Activated T-helper 2 cell treated with anti-CD3 and anti-CD28 coated beads, Interferon-gamma antibody, Interleukin-2, Interleukin-4, amounts not matched to agents 10 μg/mL and 5 μg/mL and 100 μg/mL, durations not matched to agents 14 hours and 24 hours and 36 hours (primary cell): ENCODE data around the gene CMTM3. TPM values are rescaled to one million over a fixed set of nuclear protein-coding genes. Genes with fewer than 3 reads are reported as not detected.
"Not testable (repeated sequence)": the region's sequence is repeated elsewhere in the genome, so short reads cannot be mapped to it uniquely, and the experiment has no call there.

Source experiments
- DNase-seq: peaks from one replicate; pipeline ENCODE4 v3.0.0; 2021; ENCODE audit warnings: low spot score
- H3K27ac Mint-ChIP-seq: one replicate; pipeline ENCODE4 v1.8.0; 2021; ENCODE audit warnings: mixed read lengths
- H3K27me3 Mint-ChIP-seq: one replicate; pipeline ENCODE4 v1.8.0; 2021; ENCODE audit warnings: low read depth, mixed read lengths
- H3K36me3 Mint-ChIP-seq: one replicate; pipeline ENCODE4 v1.8.0; 2021; ENCODE audit warnings: low read depth, mixed read lengths
- H3K4me1 Mint-ChIP-seq: one replicate; pipeline ENCODE4 v1.8.0; 2021; ENCODE audit warnings: low read depth, mixed read lengths
- H3K4me3 Mint-ChIP-seq: one replicate; pipeline ENCODE4 v1.8.0; 2021; ENCODE audit warnings: low read depth, mild to moderate bottlenecking, moderate library complexity, mixed read lengths
- H3K9me3 Mint-ChIP-seq: one replicate; pipeline ENCODE4 v1.8.0; 2021; ENCODE audit warnings: mixed read lengths
- intact Hi-C: fragments of 100-400 bp; cut with micrococcal nuclease; formaldehyde crosslinking; loops from one replicate; pipeline ENCODE4 v1.15.1; 2023
- total RNA-seq: library from RNA; stranded (reverse); gene quantifications from 2 replicates; pipeline ENCODE4 v1.2.3, GENCODE V29; 2022

CMTM3 gene
- total RNA-seq, 1 donor from 2014 or later = 96.4 TPM

GRCh38 chr16:66652661-66653360, 48.3 kb downstream of the CMTM3 start:
- peaks cover 12% of the 10 kb centered on the region for H3K27me3 Mint-ChIP-seq
- H3K4me3 Mint-ChIP-seq = no peak overlapping the region
- no peaks in the 10 kb centered on the region for H3K9me3 Mint-ChIP-seq
- no peaks in the 10 kb centered on the region for H3K36me3 Mint-ChIP-seq
- DNase-seq = no peak
- peaks cover 17% of the 10 kb centered on the region for H3K4me1 Mint-ChIP-seq
- no peak overlapping the region for H3K27ac Mint-ChIP-seq
- intact Hi-C loops = no loop called here

GRCh38 chr16:66653581-66654350, 49.3 kb downstream of the CMTM3 start:
- Mint-ChIP-seq H3K9me3 (no peaks in the 10 kb centered on the region), H3K27me3 (peaks cover 12% of the 10 kb centered on the region), H3K36me3 (no peaks in the 10 kb centered on the region), H3K27ac (no peak overlapping the region), H3K4me1 (peaks cover 17% of the 10 kb centered on the region), H3K4me3 (no peak overlapping the region)
- no peak for DNase-seq
- intact Hi-C loops = no loop called here

GRCh38 chr16:66656547-66656946, 52.0 kb downstream of the CMTM3 start:
- Mint-ChIP-seq H3K27ac (no peak overlapping the region), H3K36me3 (no peaks in the 10 kb centered on the region), H3K4me1 (peaks cover 7% of the 10 kb centered on the region), H3K27me3 (peaks cover 23% of the 10 kb centered on the region), H3K9me3 (no peaks in the 10 kb centered on the region), H3K4me3 (no peak overlapping the region)
- intact Hi-C loops = no loop called here
- no peak for DNase-seq

GRCh38 chr16:66658143-66658859, 53.8 kb downstream of the CMTM3 start:
- no peak overlapping the region for H3K27ac Mint-ChIP-seq
- H3K4me3 Mint-ChIP-seq = no peak overlapping the region
- H3K4me1 Mint-ChIP-seq = peaks cover 3% of the 10 kb centered on the region
- intact Hi-C loops = no loop called here
- DNase-seq = no peak
- H3K36me3 Mint-ChIP-seq = no peaks in the 10 kb centered on the region
- peaks cover 25% of the 10 kb centered on the region for H3K27me3 Mint-ChIP-seq
- no peaks in the 10 kb centered on the region for H3K9me3 Mint-ChIP-seq

- Mint-ChIP-seq H3K4me1 (peaks cover 3% of the 10 kb centered on the region), H3K9me3 (no peaks in the 10 kb centered on the region), H3K4me3 (no peak overlapping the region), H3K36me3 (no peaks in the 10 kb centered on the region), H3K27me3 (peaks cover 25% of the 10 kb centered on the region), H3K27ac (no peak overlapping the region)
- intact Hi-C loops = no loop called here
- DNase-seq = no peak
Measured at GRCh38 chr16:66658860-66659190, 54.3 kb downstream of the CMTM3 start.

GRCh38 chr16:66660422-66661209, 56.1 kb downstream of the CMTM3 start:
- peaks cover 3% of the 10 kb centered on the region for H3K4me1 Mint-ChIP-seq
- no peak for DNase-seq
- H3K9me3 Mint-ChIP-seq = no peaks in the 10 kb centered on the region
- H3K4me3 Mint-ChIP-seq = no peak overlapping the region
- peaks cover 27% of the 10 kb centered on the region for H3K27me3 Mint-ChIP-seq
- H3K36me3 Mint-ChIP-seq = no peaks in the 10 kb centered on the region
- intact Hi-C loops = no loop called here
- no peak overlapping the region for H3K27ac Mint-ChIP-seq

- Mint-ChIP-seq H3K4me3 (no peak overlapping the region), H3K9me3 (no peaks in the 10 kb centered on the region), H3K36me3 (no peaks in the 10 kb centered on the region), H3K27ac (no peak overlapping the region), H3K4me1 (peaks cover 3% of the 10 kb centered on the region), H3K27me3 (peaks cover 27% of the 10 kb centered on the region)
- DNase-seq = no peak
- intact Hi-C loops = no loop called here
Measured at GRCh38 chr16:66661210-66661560, 56.7 kb downstream of the CMTM3 start.

- H3K4me3 Mint-ChIP-seq, H3K4me1 Mint-ChIP-seq, DNase-seq, H3K9me3 Mint-ChIP-seq, intact Hi-C loops, H3K36me3 Mint-ChIP-seq, H3K27ac Mint-ChIP-seq: not testable (repeated sequence)
- peaks cover 24% of the 10 kb centered on the region for H3K27me3 Mint-ChIP-seq
Measured at GRCh38 chr16:66661671-66662346, 57.3 kb downstream of the CMTM3 start.

- Mint-ChIP-seq H3K4me1 (no peaks in the 10 kb centered on the region), H3K9me3 (no peaks in the 10 kb centered on the region), H3K27me3 (peaks cover 23% of the 10 kb centered on the region), H3K36me3 (no peaks in the 10 kb centered on the region), H3K27ac (no peak overlapping the region), H3K4me3 (no peak overlapping the region)
- DNase-seq = no peak
- intact Hi-C loops = no loop called here
Measured at GRCh38 chr16:66662445-66663194, 58.1 kb downstream of the CMTM3 start.
